GM19099 (cell line): ENCODE data around the gene MEIOSIN.

ENCODE experiments used
- POLR2A ChIP-seq: IDR thresholded peaks from 3 replicates; pipeline ENCODE4 v1.6.1; 2011; ENCODE audit warnings: low read depth; ENCODE audit not compliant: insufficient read length; ENCODE audit errors: extremely low read depth

The MEIOSIN gene

GRCh38 chr19:45793876-45794275 lies 60.6 kb downstream of the MEIOSIN start:
- no peak for TF ChIP-seq POLR2A

GRCh38 chr19:45794627-45795026 lies 61.4 kb downstream of the MEIOSIN start:
- no peak for TF ChIP-seq POLR2A

- no peak for TF ChIP-seq POLR2A
Measured at GRCh38 chr19:45798995-45799517, 65.8 kb downstream of the MEIOSIN start.

- no peak for TF ChIP-seq POLR2A
Measured at GRCh38 chr19:45800070-45800553, 66.9 kb downstream of the MEIOSIN start.

- no peak for TF ChIP-seq POLR2A
Measured at GRCh38 chr19:45801603-45802175, 68.5 kb downstream of the MEIOSIN start.

- no peak for TF ChIP-seq POLR2A
Measured at GRCh38 chr19:45804140-45804958, 71.1 kb downstream of the MEIOSIN start.

GRCh38 chr19:45804959-45805230 lies 71.7 kb downstream of the MEIOSIN start:
- no peak for TF ChIP-seq POLR2A

GRCh38 chr19:45805719-45806118 lies 72.5 kb downstream of the MEIOSIN start:
- TF ChIP-seq POLR2A = no peak

GRCh38 chr19:45809643-45810159 lies 76.5 kb downstream of the MEIOSIN start:
- TF ChIP-seq POLR2A = no peak

- TF ChIP-seq POLR2A = no peak
Measured at GRCh38 chr19:45812297-45812696, 79.1 kb downstream of the MEIOSIN start.
